ENCODE results near the gene TGFBI.

Gene TGFBI

GRCh38 chr5:136020383-136021015, 8.3 kb upstream of the TGFBI start:
- H3K4me1 ChIP-seq (ENCODE audit: control insufficient read depth, insufficient read depth, low read length) = peaks cover 28% of the 10 kb centered on the region
- H3K27me3 ChIP-seq (ENCODE audit: control insufficient read depth, insufficient read depth, low read length) = no peaks in the 10 kb centered on the region
- H3K27ac ChIP-seq (ENCODE audit: low read depth, low read length) = peak overlapping the region; percentile 62
- no peaks in the 10 kb centered on the region for H3K36me3 ChIP-seq (ENCODE audit: control insufficient read depth, insufficient read depth, low read length)
- H3K9ac ChIP-seq (ENCODE audit: low read length) = no peak overlapping the region
- no peak overlapping the region for H3K4me3 ChIP-seq (ENCODE audit: low read length)

- peaks cover 33% of the 10 kb centered on the region for H3K4me1 ChIP-seq (ENCODE audit: control insufficient read depth, insufficient read depth, low read length)
Measured at GRCh38 chr5:136021016-136021405, 7.8 kb upstream of the TGFBI start.

GRCh38 chr5:136022965-136023364, 5.8 kb upstream of the TGFBI start:
- H3K27me3 ChIP-seq (ENCODE audit: control insufficient read depth, insufficient read depth, low read length) = no peaks in the 10 kb centered on the region
- peaks cover 31% of the 10 kb centered on the region for H3K4me1 ChIP-seq (ENCODE audit: control insufficient read depth, insufficient read depth, low read length)
- no peak overlapping the region for H3K27ac ChIP-seq (ENCODE audit: low read depth, low read length)
- no peak overlapping the region for H3K4me3 ChIP-seq (ENCODE audit: low read length)
- no peaks in the 10 kb centered on the region for H3K36me3 ChIP-seq (ENCODE audit: control insufficient read depth, insufficient read depth, low read length)
- no peak overlapping the region for H3K9ac ChIP-seq (ENCODE audit: low read length)

More at GRCh38 chr5:136021016-136021405, 7.8 kb upstream of the TGFBI start:
- Histone ChIP-seq H3K36me3 (ENCODE audit: control insufficient read depth, insufficient read depth, low read length) (no peaks in the 10 kb centered on the region), H3K27me3 (ENCODE audit: control insufficient read depth, insufficient read depth, low read length) (no peaks in the 10 kb centered on the region), H3K9ac (ENCODE audit: low read length) (no peak overlapping the region), H3K27ac (ENCODE audit: low read depth, low read length) (peak overlapping the region; percentile 62), H3K4me3 (ENCODE audit: low read length) (no peak overlapping the region)

GRCh38 chr5:136023958-136024541, 4.7 kb upstream of the TGFBI start:
- Histone ChIP-seq H3K4me1 (ENCODE audit: control insufficient read depth, insufficient read depth, low read length) (peaks cover 27% of the 10 kb centered on the region), H3K27me3 (ENCODE audit: control insufficient read depth, insufficient read depth, low read length) (no peaks in the 10 kb centered on the region), H3K36me3 (ENCODE audit: control insufficient read depth, insufficient read depth, low read length) (no peaks in the 10 kb centered on the region), H3K27ac (ENCODE audit: low read depth, low read length) (no peak overlapping the region), H3K9ac (ENCODE audit: low read length) (no peak overlapping the region), H3K4me3 (ENCODE audit: low read length) (no peak overlapping the region)

- H3K36me3 ChIP-seq (ENCODE audit: control insufficient read depth, insufficient read depth, low read length) = no peaks in the 10 kb centered on the region
- no peak overlapping the region for H3K4me3 ChIP-seq (ENCODE audit: low read length)
- peaks cover 11% of the 10 kb centered on the region for H3K4me1 ChIP-seq (ENCODE audit: control insufficient read depth, insufficient read depth, low read length)
- H3K27ac ChIP-seq (ENCODE audit: low read depth, low read length) = peak overlapping the region; percentile 44
- no peaks in the 10 kb centered on the region for H3K27me3 ChIP-seq (ENCODE audit: control insufficient read depth, insufficient read depth, low read length)
- H3K9ac ChIP-seq (ENCODE audit: low read length) = no peak overlapping the region
Measured at GRCh38 chr5:136025900-136026299, 2.9 kb upstream of the TGFBI start.

DNA sequence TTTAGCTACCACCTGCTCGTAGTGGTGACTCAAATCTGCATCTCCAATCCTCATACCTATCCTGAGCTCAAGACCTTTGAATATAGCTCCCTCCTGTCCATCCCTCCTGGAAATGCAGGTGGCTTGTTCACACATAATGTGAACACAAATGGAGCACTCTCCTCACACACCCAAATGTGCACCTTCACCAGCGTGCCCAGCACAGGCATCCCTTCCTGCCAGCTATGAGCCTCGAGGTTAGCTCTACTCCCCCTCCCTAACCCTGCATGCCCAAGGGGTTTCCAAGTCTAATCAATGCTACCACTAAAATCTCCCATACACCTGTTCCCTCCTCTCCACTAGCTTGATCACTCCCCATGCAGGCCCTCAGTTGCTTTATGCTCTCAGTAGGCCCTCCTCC, 2.2 kb upstream of the TGFBI start:
- Histone ChIP-seq H3K4me1 (ENCODE audit: control insufficient read depth, insufficient read depth, low read length) (peaks cover 9% of the 10 kb centered on the region), H3K27me3 (ENCODE audit: control insufficient read depth, insufficient read depth, low read length) (no peaks in the 10 kb centered on the region), H3K27ac (ENCODE audit: low read depth, low read length) (no peak overlapping the region), H3K36me3 (ENCODE audit: control insufficient read depth, insufficient read depth, low read length) (no peaks in the 10 kb centered on the region), H3K9ac (ENCODE audit: low read length) (no peak overlapping the region), H3K4me3 (ENCODE audit: low read length) (no peak overlapping the region)

DNA sequence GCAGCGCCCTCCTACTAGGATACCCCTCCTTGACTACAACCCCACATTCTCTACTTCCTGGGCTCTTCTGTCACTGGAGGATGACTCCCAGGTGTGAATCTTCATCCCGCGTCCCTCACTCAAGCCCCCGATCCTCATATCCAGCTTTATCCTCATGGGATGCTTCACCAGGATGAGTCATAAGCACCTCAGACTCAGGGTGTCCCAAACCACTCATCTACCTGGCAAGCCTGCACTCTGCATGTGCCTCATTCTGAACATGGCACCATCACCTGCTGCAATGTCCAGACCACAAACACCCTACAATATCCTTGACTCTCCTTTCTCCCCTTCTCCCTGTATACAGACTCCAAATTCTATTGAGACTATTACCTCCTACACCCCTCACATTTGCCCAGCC, 1.5 kb upstream of the TGFBI start:
- H3K4me3 ChIP-seq (ENCODE audit: low read length) = no peak overlapping the region
- no peaks in the 10 kb centered on the region for H3K36me3 ChIP-seq (ENCODE audit: control insufficient read depth, insufficient read depth, low read length)
- H3K9ac ChIP-seq (ENCODE audit: low read length) = no peak overlapping the region
- H3K27me3 ChIP-seq (ENCODE audit: control insufficient read depth, insufficient read depth, low read length) = no peaks in the 10 kb centered on the region
- H3K27ac ChIP-seq (ENCODE audit: low read depth, low read length) = no peak overlapping the region
- H3K4me1 ChIP-seq (ENCODE audit: control insufficient read depth, insufficient read depth, low read length) = peaks cover 9% of the 10 kb centered on the region

DNA sequence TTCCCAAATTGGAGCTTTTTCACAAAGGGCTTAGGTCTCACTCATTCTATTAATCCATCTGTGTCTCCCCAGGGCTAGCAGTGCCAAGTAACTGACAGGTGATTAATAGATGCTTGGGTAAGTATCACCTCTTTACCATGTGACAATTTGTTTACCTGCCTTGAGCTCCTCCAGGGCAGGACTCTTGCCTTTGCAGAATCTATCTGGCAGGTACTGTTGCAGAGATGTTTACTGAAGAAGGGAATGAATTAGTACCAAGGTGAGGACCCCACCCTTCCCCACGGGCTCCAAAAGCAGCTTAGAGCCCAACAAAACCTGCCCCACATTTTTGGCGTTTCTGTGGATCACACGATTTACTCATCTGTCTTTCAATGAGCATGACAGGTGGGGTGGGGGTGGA, 698 bp upstream of the TGFBI start:
- Histone ChIP-seq H3K9ac (ENCODE audit: low read length) (no peak overlapping the region), H3K36me3 (ENCODE audit: control insufficient read depth, insufficient read depth, low read length) (no peaks in the 10 kb centered on the region), H3K4me1 (ENCODE audit: control insufficient read depth, insufficient read depth, low read length) (peaks cover 9% of the 10 kb centered on the region), H3K4me3 (ENCODE audit: low read length) (no peak overlapping the region), H3K27me3 (ENCODE audit: control insufficient read depth, insufficient read depth, low read length) (no peaks in the 10 kb centered on the region), H3K27ac (ENCODE audit: low read depth, low read length) (no peak overlapping the region)

DNA sequence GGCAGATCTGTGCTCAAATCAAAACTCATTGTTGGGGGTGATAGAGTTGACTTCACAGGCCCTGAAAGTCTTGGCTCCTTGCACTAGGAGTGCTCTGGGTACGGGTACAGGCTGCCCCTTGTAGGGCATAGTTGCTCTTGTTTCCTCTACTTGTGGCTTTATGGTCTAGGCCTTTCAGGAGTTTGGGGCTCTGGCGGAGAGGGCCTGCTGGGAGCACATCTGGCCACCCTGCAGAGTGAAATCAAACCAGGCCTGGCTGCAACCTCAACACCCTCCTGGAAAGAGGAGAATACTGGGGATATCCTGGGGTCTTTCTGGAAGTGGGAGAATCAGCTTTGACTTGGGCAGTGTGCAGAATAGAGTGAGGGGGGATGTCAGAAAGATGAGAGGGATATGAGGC, 1.5 kb downstream of the TGFBI start:
- no peaks in the 10 kb centered on the region for H3K27me3 ChIP-seq (ENCODE audit: control insufficient read depth, insufficient read depth, low read length)
- H3K4me3 ChIP-seq (ENCODE audit: low read length) = peak overlapping the region; percentile 51
- no peak overlapping the region for H3K9ac ChIP-seq (ENCODE audit: low read length)
- peaks cover 9% of the 10 kb centered on the region for H3K4me1 ChIP-seq (ENCODE audit: control insufficient read depth, insufficient read depth, low read length)
- no peaks in the 10 kb centered on the region for H3K36me3 ChIP-seq (ENCODE audit: control insufficient read depth, insufficient read depth, low read length)
- no peak overlapping the region for H3K27ac ChIP-seq (ENCODE audit: low read depth, low read length)

DNA sequence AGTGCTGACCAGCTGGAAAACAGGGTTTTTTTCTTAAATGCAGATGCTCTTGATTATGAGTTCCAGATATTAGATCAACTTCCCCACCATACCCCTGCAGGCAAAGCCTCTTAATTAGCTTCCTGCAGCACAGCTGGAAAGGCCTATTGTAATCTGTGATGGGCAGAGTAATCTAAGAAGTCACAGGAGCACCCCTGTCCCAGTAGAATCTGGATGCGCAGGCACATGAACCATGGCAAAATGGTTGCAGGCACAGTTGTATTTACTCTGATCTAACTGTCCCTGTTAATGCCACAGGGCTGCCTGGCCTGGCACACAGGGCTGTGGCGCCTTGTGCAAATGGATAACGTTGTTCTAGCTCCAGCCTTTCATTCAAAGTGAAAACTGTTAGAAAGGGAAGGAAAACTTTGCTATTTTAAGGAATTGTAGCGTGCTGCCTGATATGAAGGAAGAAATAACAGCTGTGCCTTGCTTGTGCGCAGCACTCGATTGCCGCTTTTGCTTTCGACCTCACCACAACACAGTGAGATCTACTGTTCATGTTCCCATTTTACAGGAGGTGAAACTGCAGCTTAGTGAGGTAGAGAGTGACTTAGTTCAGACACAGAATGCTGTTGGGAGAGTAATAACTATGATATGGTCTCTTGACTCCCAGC, 2.3 kb downstream of the TGFBI start:
- Histone ChIP-seq H3K4me3 (ENCODE audit: low read length) (peak overlapping the region; percentile 14), H3K36me3 (ENCODE audit: control insufficient read depth, insufficient read depth, low read length) (no peaks in the 10 kb centered on the region), H3K4me1 (ENCODE audit: control insufficient read depth, insufficient read depth, low read length) (peaks cover 1% of the 10 kb centered on the region), H3K27ac (ENCODE audit: low read depth, low read length) (no peak overlapping the region), H3K27me3 (ENCODE audit: control insufficient read depth, insufficient read depth, low read length) (no peaks in the 10 kb centered on the region), H3K9ac (ENCODE audit: low read length) (no peak overlapping the region)

- H3K27ac ChIP-seq (ENCODE audit: low read depth, low read length) = no peak overlapping the region
- peak overlapping the region; percentile 9 for H3K4me3 ChIP-seq (ENCODE audit: low read length)
- H3K9ac ChIP-seq (ENCODE audit: low read length) = no peak overlapping the region
Measured at GRCh38 chr5:136031711-136032110, 2.9 kb downstream of the TGFBI start.

GRCh38 chr5:136032564-136032963, 3.8 kb downstream of the TGFBI start:
- Histone ChIP-seq H3K4me1 (ENCODE audit: control insufficient read depth, insufficient read depth, low read length) (peaks cover 5% of the 10 kb centered on the region), H3K4me3 (ENCODE audit: low read length) (no peak overlapping the region), H3K27ac (ENCODE audit: low read depth, low read length) (no peak overlapping the region), H3K36me3 (ENCODE audit: control insufficient read depth, insufficient read depth, low read length) (no peaks in the 10 kb centered on the region), H3K9ac (ENCODE audit: low read length) (no peak overlapping the region), H3K27me3 (ENCODE audit: control insufficient read depth, insufficient read depth, low read length) (no peaks in the 10 kb centered on the region)

More at GRCh38 chr5:136031711-136032110, 2.9 kb downstream of the TGFBI start:
- H3K36me3 ChIP-seq (ENCODE audit: control insufficient read depth, insufficient read depth, low read length) = no peaks in the 10 kb centered on the region
- H3K27me3 ChIP-seq (ENCODE audit: control insufficient read depth, insufficient read depth, low read length) = no peaks in the 10 kb centered on the region
- no peaks in the 10 kb centered on the region for H3K4me1 ChIP-seq (ENCODE audit: control insufficient read depth, insufficient read depth, low read length)

DNA sequence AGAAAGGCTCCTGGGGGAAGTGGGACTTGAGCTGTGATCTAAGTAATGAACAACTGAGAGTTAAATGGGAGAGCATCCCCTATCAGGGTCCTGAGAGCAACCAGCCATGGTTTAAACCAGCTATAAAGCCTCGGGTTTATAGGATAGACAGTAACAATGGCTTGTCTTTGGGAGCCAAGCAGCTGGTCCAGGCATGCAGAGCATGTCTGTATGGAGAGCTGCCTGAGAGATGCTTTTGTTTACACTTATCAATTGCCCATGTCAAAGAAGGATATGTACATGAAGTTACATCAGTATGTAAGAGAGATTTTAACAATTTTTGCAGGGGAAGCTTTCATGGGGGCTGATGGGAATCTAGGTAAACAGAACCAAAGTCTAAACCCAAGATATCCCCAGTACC, 4.4 kb downstream of the TGFBI start:
- peaks cover 8% of the 10 kb centered on the region for H3K4me1 ChIP-seq (ENCODE audit: control insufficient read depth, insufficient read depth, low read length)
- H3K27me3 ChIP-seq (ENCODE audit: control insufficient read depth, insufficient read depth, low read length) = no peaks in the 10 kb centered on the region

More for the DNA sequence above, 4.4 kb downstream of the TGFBI start:
- no peak overlapping the region for H3K4me3 ChIP-seq (ENCODE audit: low read length)
- H3K9ac ChIP-seq (ENCODE audit: low read length) = no peak overlapping the region
- H3K27ac ChIP-seq (ENCODE audit: low read depth, low read length) = no peak overlapping the region
- H3K36me3 ChIP-seq (ENCODE audit: control insufficient read depth, insufficient read depth, low read length) = no peaks in the 10 kb centered on the region
